PC-9 (cell line): ENCODE results near the gene DOK5.

Experiments used
- EZH2 ChIP-seq: fragments of 200-600 bp; sonication (generic); IDR thresholded peaks from 2 replicates; pipeline ENCODE4 v1.8.0; 2017; ENCODE audit warnings: antibody characterized with exemption, low read depth
- TF ChIP-seq, protein P1 (sequence below): fragments of 200-600 bp; sonication (generic); conservative IDR thresholded peaks from 2 replicates; pipeline ENCODE4 v1.6.1; 2017; ENCODE audit warnings: mixed run types, antibody characterized with exemption, mild to moderate bottlenecking, moderate library complexity

GRCh38 chr20:54543369-54543768 is 68.0 kb downstream of the DOK5 start:
- TF ChIP-seq, protein P1, sequence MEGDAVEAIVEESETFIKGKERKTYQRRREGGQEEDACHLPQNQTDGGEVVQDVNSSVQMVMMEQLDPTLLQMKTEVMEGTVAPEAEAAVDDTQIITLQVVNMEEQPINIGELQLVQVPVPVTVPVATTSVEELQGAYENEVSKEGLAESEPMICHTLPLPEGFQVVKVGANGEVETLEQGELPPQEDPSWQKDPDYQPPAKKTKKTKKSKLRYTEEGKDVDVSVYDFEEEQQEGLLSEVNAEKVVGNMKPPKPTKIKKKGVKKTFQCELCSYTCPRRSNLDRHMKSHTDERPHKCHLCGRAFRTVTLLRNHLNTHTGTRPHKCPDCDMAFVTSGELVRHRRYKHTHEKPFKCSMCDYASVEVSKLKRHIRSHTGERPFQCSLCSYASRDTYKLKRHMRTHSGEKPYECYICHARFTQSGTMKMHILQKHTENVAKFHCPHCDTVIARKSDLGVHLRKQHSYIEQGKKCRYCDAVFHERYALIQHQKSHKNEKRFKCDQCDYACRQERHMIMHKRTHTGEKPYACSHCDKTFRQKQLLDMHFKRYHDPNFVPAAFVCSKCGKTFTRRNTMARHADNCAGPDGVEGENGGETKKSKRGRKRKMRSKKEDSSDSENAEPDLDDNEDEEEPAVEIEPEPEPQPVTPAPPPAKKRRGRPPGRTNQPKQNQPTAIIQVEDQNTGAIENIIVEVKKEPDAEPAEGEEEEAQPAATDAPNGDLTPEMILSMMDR = no peak
- no peak for TF ChIP-seq EZH2
